Measurements from ENCODE around the gene PERM1. TPM values are rescaled to one million over a fixed set of nuclear protein-coding genes. Genes with fewer than 3 reads are reported as not detected.

The PERM1 gene
- total and polyA plus RNA-seq, 8 donors = 0.27 to 0.45 (median 0.36) TPM; not detected in 4

DNA sequence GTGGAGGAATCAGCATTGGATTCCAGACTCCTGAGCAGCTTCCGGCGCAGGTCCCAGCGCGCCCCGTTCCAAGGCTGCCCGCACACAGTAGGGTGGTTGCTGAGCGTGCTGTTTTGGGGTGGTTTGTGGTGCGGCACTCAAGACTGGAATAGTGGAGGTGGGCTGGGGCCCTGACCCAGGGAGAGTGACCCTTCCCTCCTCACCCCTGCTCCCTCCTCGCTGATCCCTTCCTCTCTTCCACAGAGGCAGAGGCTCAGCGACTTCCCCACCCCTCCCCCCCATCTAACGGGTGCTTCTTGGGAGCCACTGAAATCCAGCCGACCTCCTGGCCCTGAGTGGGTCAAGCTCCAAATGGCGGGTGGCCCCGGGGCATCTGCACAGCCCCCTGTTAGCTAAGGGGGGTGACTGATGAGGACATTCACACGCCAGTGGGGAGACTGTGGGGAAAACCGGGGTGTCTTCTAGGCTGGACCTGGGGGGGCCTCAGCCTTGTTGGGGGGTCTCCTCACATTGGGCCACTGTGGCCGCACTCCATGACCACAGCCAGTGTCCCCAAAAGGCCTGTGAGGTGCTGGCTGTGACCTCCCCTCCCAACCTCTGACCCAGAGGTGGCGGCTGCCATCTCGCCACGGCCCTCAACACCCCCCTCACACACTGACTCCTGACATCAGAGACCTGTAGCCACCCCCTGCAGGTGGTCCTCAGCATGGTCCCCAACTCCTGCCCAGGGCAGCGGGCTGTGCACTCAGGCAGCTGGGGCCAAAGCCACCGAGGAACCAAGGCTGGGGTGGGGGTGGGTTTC is 21.9 kb upstream of the PERM1 start:
- intact Hi-C loops (cut with DNase I) = no loop called here
- no peak overlapping the region for H3K4me3 ChIP-seq
- H3K36me3 ChIP-seq = no peaks in the 10 kb centered on the region
- H3K27me3 ChIP-seq = peaks cover 3 to 74% of the 10 kb centered on the region in 2 donors
- peak in 1 of 4 donors; percentile 60 for DNase-seq
- TF ChIP-seq, protein P1, sequence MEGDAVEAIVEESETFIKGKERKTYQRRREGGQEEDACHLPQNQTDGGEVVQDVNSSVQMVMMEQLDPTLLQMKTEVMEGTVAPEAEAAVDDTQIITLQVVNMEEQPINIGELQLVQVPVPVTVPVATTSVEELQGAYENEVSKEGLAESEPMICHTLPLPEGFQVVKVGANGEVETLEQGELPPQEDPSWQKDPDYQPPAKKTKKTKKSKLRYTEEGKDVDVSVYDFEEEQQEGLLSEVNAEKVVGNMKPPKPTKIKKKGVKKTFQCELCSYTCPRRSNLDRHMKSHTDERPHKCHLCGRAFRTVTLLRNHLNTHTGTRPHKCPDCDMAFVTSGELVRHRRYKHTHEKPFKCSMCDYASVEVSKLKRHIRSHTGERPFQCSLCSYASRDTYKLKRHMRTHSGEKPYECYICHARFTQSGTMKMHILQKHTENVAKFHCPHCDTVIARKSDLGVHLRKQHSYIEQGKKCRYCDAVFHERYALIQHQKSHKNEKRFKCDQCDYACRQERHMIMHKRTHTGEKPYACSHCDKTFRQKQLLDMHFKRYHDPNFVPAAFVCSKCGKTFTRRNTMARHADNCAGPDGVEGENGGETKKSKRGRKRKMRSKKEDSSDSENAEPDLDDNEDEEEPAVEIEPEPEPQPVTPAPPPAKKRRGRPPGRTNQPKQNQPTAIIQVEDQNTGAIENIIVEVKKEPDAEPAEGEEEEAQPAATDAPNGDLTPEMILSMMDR (IDR thresholded peaks at IDR 0.05) = no peak
- no peak for ATAC-seq
- peaks cover 12 to 49% of the 10 kb centered on the region in 2 donors for H3K4me1 ChIP-seq
- H3K27ac ChIP-seq = no peak overlapping the region
- H3K9me3 ChIP-seq = no peaks in the 10 kb centered on the region

DNA sequence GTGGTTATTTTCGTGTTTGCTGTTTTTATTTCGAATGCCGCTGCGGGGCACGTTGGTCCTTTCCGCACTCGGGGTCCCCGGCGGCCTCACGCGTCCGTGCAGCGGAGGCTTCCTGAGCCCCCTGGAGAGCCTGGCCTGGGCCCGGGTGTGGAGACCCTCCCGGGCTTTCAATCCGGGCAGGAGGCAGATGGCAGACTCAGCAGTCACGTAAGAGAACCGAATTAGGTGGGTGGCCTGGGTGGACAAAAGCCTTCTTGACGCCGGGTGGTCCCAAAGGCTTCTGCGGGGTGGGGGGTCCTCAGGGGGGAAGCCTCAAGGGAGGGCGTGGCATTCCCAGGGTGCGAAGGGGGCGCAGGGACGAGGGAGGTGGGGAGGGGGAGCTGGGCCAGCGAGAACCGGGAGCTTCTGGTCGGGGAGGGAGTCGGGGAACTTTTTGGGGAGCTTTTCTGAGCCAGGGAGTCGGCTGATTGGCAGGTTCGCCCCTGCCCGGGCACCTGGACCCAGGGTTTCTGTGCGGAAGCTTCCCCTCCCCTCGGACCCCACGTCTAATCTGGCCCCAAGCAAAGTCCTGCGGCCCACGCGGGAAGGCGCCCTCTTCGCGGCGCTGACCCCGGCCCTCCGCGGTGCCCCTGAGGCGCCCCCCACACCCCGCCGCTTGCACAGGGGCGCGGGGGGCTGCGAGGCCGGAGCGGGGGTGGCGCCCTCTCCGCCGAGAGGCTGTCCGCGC is 19.3 kb upstream of the PERM1 start:
- peak overlapping the region; percentile 94 to 96 for H3K27ac ChIP-seq
- peak overlapping the region; percentile 64 to 67 for H3K4me3 ChIP-seq
- DNase-seq = peak in 2 of 4 donors; percentile 39 to 71
- peaks cover 12 to 57% of the 10 kb centered on the region in 2 donors for H3K4me1 ChIP-seq
- intact Hi-C loops (cut with DNase I) = no loop called here
- TF ChIP-seq, protein P1 (IDR thresholded peaks at IDR 0.05) = no peak
- no peaks in the 10 kb centered on the region for H3K9me3 ChIP-seq
- H3K27me3 ChIP-seq = peaks cover 11 to 99% of the 10 kb centered on the region in 2 donors
- ATAC-seq = no peak
- H3K36me3 ChIP-seq = no peaks in the 10 kb centered on the region

DNA sequence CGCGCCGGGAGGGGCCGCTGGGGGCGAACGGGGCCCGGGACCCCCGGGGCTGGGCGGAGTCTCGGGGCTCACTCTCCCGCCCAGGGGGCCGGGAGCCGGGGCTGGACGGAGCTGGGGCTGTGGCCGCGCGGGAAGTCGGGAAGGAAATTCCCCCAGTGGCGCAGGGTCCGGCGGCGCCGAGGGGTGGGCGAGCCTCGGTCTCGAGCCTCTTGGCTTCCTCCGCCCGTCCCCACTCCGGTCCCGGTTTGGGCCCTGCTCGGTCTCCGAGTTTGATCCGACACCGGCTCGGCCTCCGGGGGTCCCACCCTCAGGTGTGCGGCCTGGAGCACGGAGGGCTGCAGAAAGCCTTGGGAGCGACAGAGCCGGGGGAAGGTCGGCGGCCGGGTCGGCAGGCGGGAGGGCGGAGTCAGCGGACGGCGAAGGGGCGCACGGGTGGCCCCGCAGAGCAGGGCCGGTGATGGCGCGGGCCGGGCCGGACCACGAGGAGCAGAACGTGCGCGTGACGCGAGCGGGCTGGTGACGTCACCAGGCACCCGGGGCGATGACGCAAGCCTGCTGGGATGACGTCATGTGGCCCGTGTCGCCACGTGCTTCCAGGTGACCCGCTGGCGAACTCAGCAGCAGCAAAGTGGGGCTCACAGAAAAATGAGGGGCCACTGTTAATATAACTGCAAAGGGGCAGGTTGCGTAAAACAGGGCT is 18.6 kb upstream of the PERM1 start:
- TF ChIP-seq, protein P1 (IDR thresholded peaks at IDR 0.05) = no peak
- intact Hi-C loops (cut with DNase I) = no loop called here

DNA sequence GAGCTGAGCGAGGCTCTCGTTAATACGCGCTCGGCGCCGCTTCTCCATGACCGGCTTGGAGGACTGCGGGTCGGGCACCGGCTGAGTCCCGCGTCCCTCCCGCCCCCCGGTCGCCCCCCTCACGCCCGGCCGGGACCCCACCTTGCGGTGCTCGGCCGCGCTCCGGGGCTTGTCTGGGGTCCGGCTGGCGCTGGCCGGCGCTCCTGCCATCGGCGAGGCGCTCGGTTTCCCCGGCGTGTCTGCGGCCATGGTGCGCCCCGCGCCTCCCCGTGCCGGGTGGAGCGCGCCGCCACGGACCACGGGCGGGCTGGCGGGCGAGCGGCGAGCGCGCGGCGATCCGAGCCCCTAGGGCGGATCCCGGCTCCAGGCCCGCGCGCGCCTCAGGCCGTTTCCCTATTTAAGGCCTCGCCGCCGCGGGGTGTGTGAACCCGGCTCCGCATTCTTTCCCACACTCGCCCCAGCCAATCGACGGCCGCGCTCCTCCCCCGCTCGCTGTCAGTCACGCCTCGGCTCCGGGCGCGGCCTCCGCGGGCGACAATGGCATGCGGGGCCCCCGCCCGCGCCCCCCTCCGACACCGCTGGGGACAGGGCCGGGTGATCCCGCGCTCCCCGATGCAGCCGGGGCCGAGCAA is 17.9 kb upstream of the PERM1 start, which contains the start of gene HES4:
Gene HES4, minus strand, starts transcription at position 373 of the 632 bp plus-strand sequence. Its CDS starts 124 bp downstream, at position 249.
- intact Hi-C loops (cut with DNase I) = no loop called here
- peaks cover 11 to 99% of the 10 kb centered on the region in 2 donors for H3K27me3 ChIP-seq
- peak within 1 kb of the TSS; percentile 64 to 67 for H3K4me3 ChIP-seq

More for the DNA sequence above, 18.6 kb upstream of the PERM1 start:
- Histone ChIP-seq H3K4me1 (peaks cover 9 to 52% of the 10 kb centered on the region in 2 donors), H3K27me3 (peaks cover 11 to 99% of the 10 kb centered on the region in 2 donors), H3K36me3 (no peaks in the 10 kb centered on the region), H3K9me3 (no peaks in the 10 kb centered on the region), H3K27ac (peak overlapping the region; percentile 94 to 96), H3K4me3 (peak overlapping the region; percentile 64 to 67)
- DNase-seq = peak; percentile 72 to 88 (median 86)
- peak; percentile 64 for ATAC-seq

More for the DNA sequence above, 17.9 kb upstream of the PERM1 start, which contains the start of gene HES4:
- Histone ChIP-seq H3K4me1 (peaks cover 2 to 46% of the 10 kb centered on the region in 2 donors), H3K27ac (peak within 1 kb of the TSS; percentile 94 to 96), H3K36me3 (no peaks in the 10 kb centered on the region), H3K9me3 (no peaks in the 10 kb centered on the region)
- TF ChIP-seq, protein P1 (IDR thresholded peaks at IDR 0.05) = no peak
- peak; percentile 91 to 95 (median 92) for DNase-seq
- ATAC-seq = peak; percentile 88

Measured in left lung (tissue), 10 donors.